Measurements from ENCODE around the gene DGKB. TPM values are rescaled to one million over a fixed set of nuclear protein-coding genes. Genes with fewer than 3 reads are reported as not detected.

Gene DGKB
- total RNA-seq (0.19 TPM), polyA plus RNA-seq (0.09 TPM)
- long read RNA-seq, donor 1, result 0 reads
- long read RNA-seq, donor 2, result 0 reads
- long read RNA-seq, donor 3, result 0 reads
- long read RNA-seq, donor 4, result 0 reads
- long read RNA-seq, donor 5, result 0 reads
- long read RNA-seq, donor 6, result 0 reads
- long read RNA-seq, donor 7, result 0 reads
- long read RNA-seq, donor 8, result 0 reads
- long read RNA-seq, donor 9, result 0 reads
- long read RNA-seq, donor 10, result 0 reads

DNA sequence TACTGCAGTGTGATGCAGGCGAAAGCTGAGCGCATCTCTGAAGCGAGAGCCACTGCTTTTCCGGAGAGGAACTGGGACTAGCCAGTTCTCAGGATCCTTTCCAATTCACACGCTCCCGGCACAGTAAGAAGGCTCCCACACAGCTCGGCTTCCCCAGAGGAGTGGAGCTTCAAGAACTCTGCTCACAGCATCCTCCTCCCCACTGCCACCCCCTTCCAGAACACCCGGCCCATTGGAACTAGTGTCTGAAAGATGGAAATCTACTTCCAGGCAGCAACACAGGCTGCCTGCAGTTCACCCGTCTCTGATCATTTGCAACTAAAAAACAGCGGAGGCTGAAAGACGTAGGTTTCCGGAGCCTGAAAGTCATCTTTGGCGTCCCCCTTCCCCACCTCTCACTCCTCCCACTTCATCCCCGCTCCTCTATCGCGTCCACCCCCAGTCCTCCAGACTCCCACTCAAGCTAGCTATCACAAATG, at the start of gene DGKB:
Gene DGKB (minus strand): TSS at position 163 of the 479 bp plus-strand sequence.
- H3K27me3 ChIP-seq (ENCODE audit: control insufficient read depth in 2 of 2, insufficient read depth in 1 of 2, low read length in 1 of 2), result peaks cover 0 to 6% of the 10 kb centered on the region in 2 donors
- peaks cover 0 to 1% of the 10 kb centered on the region in 2 donors for H3K9me3 ChIP-seq (ENCODE audit: control insufficient read depth in 2 of 2, insufficient read depth in 1 of 2, low read length in 1 of 2)
- no peak within 1 kb of the TSS for H3K27ac ChIP-seq (ENCODE audit: low read depth in 1 of 2, low read length in 1 of 2)
- WGBS, result 6% methylated on average over 16 of the region's 16 CpGs
- no peaks in the 10 kb centered on the region for H3K36me3 ChIP-seq (ENCODE audit: control insufficient read depth in 2 of 2, insufficient read depth in 2 of 2, low read length in 1 of 2)
- no peaks in the 10 kb centered on the region for H3K4me1 ChIP-seq (ENCODE audit: control insufficient read depth in 2 of 2, insufficient read depth in 2 of 2, low read length in 2 of 2)
- H3K4me3 ChIP-seq (ENCODE audit: low read length in 2 of 2), result no peak within 1 kb of the TSS
- DNase-seq (ENCODE audit: low read depth in 6 of 9, low spot score in 9 of 9), result no peak

- H3K4me3 ChIP-seq (ENCODE audit: low read length in 2 of 2), result no peak overlapping the region
- no peaks in the 10 kb centered on the region for H3K27me3 ChIP-seq (ENCODE audit: control insufficient read depth in 2 of 2, insufficient read depth in 1 of 2, low read length in 1 of 2)
- H3K4me1 ChIP-seq (ENCODE audit: control insufficient read depth in 2 of 2, insufficient read depth in 2 of 2, low read length in 2 of 2), result no peaks in the 10 kb centered on the region
- no peaks in the 10 kb centered on the region for H3K9me3 ChIP-seq (ENCODE audit: control insufficient read depth in 2 of 2, insufficient read depth in 1 of 2, low read length in 1 of 2)
- no peaks in the 10 kb centered on the region for H3K36me3 ChIP-seq (ENCODE audit: control insufficient read depth in 2 of 2, insufficient read depth in 2 of 2, low read length in 1 of 2)
- H3K27ac ChIP-seq (ENCODE audit: low read depth in 1 of 2, low read length in 1 of 2), result no peak overlapping the region
- no peak for DNase-seq (ENCODE audit: low read depth in 6 of 9, low spot score in 9 of 9)
- 93% methylated on average over 4 of the region's 4 CpGs for WGBS
Observed at GRCh38 chr7:14950013-14950412, 47.5 kb upstream of the DGKB start.

- Histone ChIP-seq H3K4me3 (ENCODE audit: low read length in 2 of 2) (no peak overlapping the region), H3K4me1 (ENCODE audit: control insufficient read depth in 2 of 2, insufficient read depth in 2 of 2, low read length in 2 of 2) (no peaks in the 10 kb centered on the region), H3K9me3 (ENCODE audit: control insufficient read depth in 2 of 2, insufficient read depth in 1 of 2, low read length in 1 of 2) (no peaks in the 10 kb centered on the region), H3K27ac (ENCODE audit: low read depth in 1 of 2, low read length in 1 of 2) (no peak overlapping the region), H3K27me3 (ENCODE audit: control insufficient read depth in 2 of 2, insufficient read depth in 1 of 2, low read length in 1 of 2) (no peaks in the 10 kb centered on the region), H3K36me3 (ENCODE audit: control insufficient read depth in 2 of 2, insufficient read depth in 2 of 2, low read length in 1 of 2) (no peaks in the 10 kb centered on the region)
- WGBS, result 83% methylated on average over 1 of the region's 1 CpG
- DNase-seq (ENCODE audit: low read depth in 6 of 9, low spot score in 9 of 9), result no peak
Observed at GRCh38 chr7:14938181-14938580, 35.6 kb upstream of the DGKB start.

GRCh38 chr7:14937581-14937980, 35.0 kb upstream of the DGKB start:
- H3K4me3 ChIP-seq (ENCODE audit: low read length in 2 of 2), result no peak overlapping the region
- no peaks in the 10 kb centered on the region for H3K4me1 ChIP-seq (ENCODE audit: control insufficient read depth in 2 of 2, insufficient read depth in 2 of 2, low read length in 2 of 2)
- no peaks in the 10 kb centered on the region for H3K36me3 ChIP-seq (ENCODE audit: control insufficient read depth in 2 of 2, insufficient read depth in 2 of 2, low read length in 1 of 2)
- 84% methylated on average over 1 of the region's 1 CpG for WGBS
- no peak for DNase-seq (ENCODE audit: low read depth in 6 of 9, low spot score in 9 of 9)
- no peak overlapping the region for H3K27ac ChIP-seq (ENCODE audit: low read depth in 1 of 2, low read length in 1 of 2)
- H3K9me3 ChIP-seq (ENCODE audit: control insufficient read depth in 2 of 2, insufficient read depth in 1 of 2, low read length in 1 of 2), result no peaks in the 10 kb centered on the region
- H3K27me3 ChIP-seq (ENCODE audit: control insufficient read depth in 2 of 2, insufficient read depth in 1 of 2, low read length in 1 of 2), result no peaks in the 10 kb centered on the region

GRCh38 chr7:14936554-14936953, 34.0 kb upstream of the DGKB start:
- no peaks in the 10 kb centered on the region for H3K36me3 ChIP-seq (ENCODE audit: control insufficient read depth in 2 of 2, insufficient read depth in 2 of 2, low read length in 1 of 2)
- no peak for DNase-seq (ENCODE audit: low read depth in 6 of 9, low spot score in 9 of 9)
- no peak overlapping the region for H3K27ac ChIP-seq (ENCODE audit: low read depth in 1 of 2, low read length in 1 of 2)
- WGBS, result 66% methylated on average over 5 of the region's 5 CpGs
- H3K9me3 ChIP-seq (ENCODE audit: control insufficient read depth in 2 of 2, insufficient read depth in 1 of 2, low read length in 1 of 2), result peaks cover 0 to 3% of the 10 kb centered on the region in 2 donors
- no peak overlapping the region for H3K4me3 ChIP-seq (ENCODE audit: low read length in 2 of 2)
- no peaks in the 10 kb centered on the region for H3K27me3 ChIP-seq (ENCODE audit: control insufficient read depth in 2 of 2, insufficient read depth in 1 of 2, low read length in 1 of 2)
- no peaks in the 10 kb centered on the region for H3K4me1 ChIP-seq (ENCODE audit: control insufficient read depth in 2 of 2, insufficient read depth in 2 of 2, low read length in 2 of 2)

DNA sequence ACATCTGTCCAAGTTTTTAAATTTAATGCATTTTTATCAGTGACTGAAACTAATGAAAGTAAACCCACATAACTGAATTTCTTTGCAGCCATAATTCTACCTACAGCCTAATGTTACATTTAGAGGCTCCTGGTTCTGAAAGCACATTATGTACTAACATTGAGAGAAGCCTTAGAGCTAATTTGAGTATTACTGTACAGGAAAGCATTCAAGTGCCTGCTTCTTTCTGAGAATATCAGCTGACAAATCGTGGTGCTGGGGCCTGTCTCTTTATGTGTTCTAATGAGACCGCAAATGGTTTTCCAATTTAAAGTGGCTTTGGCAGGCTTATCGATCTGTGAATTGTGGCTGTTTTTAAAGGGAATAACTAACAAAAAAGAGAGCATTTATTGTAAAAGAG, 32.3 kb upstream of the DGKB start:
- H3K27me3 ChIP-seq (ENCODE audit: control insufficient read depth in 2 of 2, insufficient read depth in 1 of 2, low read length in 1 of 2), result no peaks in the 10 kb centered on the region
- H3K9me3 ChIP-seq (ENCODE audit: control insufficient read depth in 2 of 2, insufficient read depth in 1 of 2, low read length in 1 of 2), result peaks cover 0 to 3% of the 10 kb centered on the region in 2 donors
- no peak for DNase-seq (ENCODE audit: low read depth in 6 of 9, low spot score in 9 of 9)
- WGBS, result 86% methylated on average over 3 of the region's 3 CpGs
- no peak overlapping the region for H3K4me3 ChIP-seq (ENCODE audit: low read length in 2 of 2)
- no peaks in the 10 kb centered on the region for H3K36me3 ChIP-seq (ENCODE audit: control insufficient read depth in 2 of 2, insufficient read depth in 2 of 2, low read length in 1 of 2)
- no peaks in the 10 kb centered on the region for H3K4me1 ChIP-seq (ENCODE audit: control insufficient read depth in 2 of 2, insufficient read depth in 2 of 2, low read length in 2 of 2)
- H3K27ac ChIP-seq (ENCODE audit: low read depth in 1 of 2, low read length in 1 of 2), result no peak overlapping the region

GRCh38 chr7:14931511-14932215, 29.1 kb upstream of the DGKB start:
- Histone ChIP-seq H3K4me3 (ENCODE audit: low read length in 2 of 2) (no peak overlapping the region), H3K4me1 (ENCODE audit: control insufficient read depth in 2 of 2, insufficient read depth in 2 of 2, low read length in 2 of 2) (no peaks in the 10 kb centered on the region), H3K27ac (ENCODE audit: low read depth in 1 of 2, low read length in 1 of 2) (no peak overlapping the region), H3K36me3 (ENCODE audit: control insufficient read depth in 2 of 2, insufficient read depth in 2 of 2, low read length in 1 of 2) (no peaks in the 10 kb centered on the region), H3K9me3 (ENCODE audit: control insufficient read depth in 2 of 2, insufficient read depth in 1 of 2, low read length in 1 of 2) (peaks cover 0 to 3% of the 10 kb centered on the region in 2 donors), H3K27me3 (ENCODE audit: control insufficient read depth in 2 of 2, insufficient read depth in 1 of 2, low read length in 1 of 2) (no peaks in the 10 kb centered on the region)
- 93% methylated on average over 4 of the region's 4 CpGs for WGBS
- no peak for DNase-seq (ENCODE audit: low read depth in 6 of 9, low spot score in 9 of 9)

DNA sequence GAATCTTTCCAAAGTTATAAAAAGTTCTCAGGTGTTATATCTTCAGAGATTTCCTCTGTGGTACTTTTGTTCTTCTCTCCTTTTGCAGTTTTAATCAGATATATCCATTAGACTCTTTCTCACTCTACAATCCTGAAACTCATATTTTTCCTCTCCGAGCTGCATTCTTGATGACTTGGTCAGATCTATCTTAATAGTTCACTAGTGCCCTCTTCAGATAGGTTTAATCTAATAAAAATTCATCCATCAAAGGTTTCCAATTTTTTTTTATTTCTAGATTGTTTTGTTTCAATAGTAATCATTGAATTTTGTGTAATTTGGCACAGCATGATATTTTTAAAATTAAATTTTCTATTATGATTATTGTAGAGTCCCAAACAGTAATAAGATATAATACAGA, 21.8 kb upstream of the DGKB start:
- Histone ChIP-seq H3K9me3 (ENCODE audit: control insufficient read depth in 2 of 2, insufficient read depth in 1 of 2, low read length in 1 of 2) (no peaks in the 10 kb centered on the region), H3K4me1 (ENCODE audit: control insufficient read depth in 2 of 2, insufficient read depth in 2 of 2, low read length in 2 of 2) (no peaks in the 10 kb centered on the region), H3K27me3 (ENCODE audit: control insufficient read depth in 2 of 2, insufficient read depth in 1 of 2, low read length in 1 of 2) (no peaks in the 10 kb centered on the region), H3K36me3 (ENCODE audit: control insufficient read depth in 2 of 2, insufficient read depth in 2 of 2, low read length in 1 of 2) (no peaks in the 10 kb centered on the region), H3K4me3 (ENCODE audit: low read length in 2 of 2) (no peak overlapping the region), H3K27ac (ENCODE audit: low read depth in 1 of 2, low read length in 1 of 2) (no peak overlapping the region)
- no peak for DNase-seq (ENCODE audit: low read depth in 6 of 9, low spot score in 9 of 9)
- WGBS, result 80% methylated on average over 1 of the region's 1 CpG

GRCh38 chr7:14911077-14911476, 8.5 kb upstream of the DGKB start:
- DNase-seq (ENCODE audit: low read depth in 6 of 9, low spot score in 9 of 9), result no peak
- no peaks in the 10 kb centered on the region for H3K27me3 ChIP-seq (ENCODE audit: control insufficient read depth in 2 of 2, insufficient read depth in 1 of 2, low read length in 1 of 2)
- H3K4me3 ChIP-seq (ENCODE audit: low read length in 2 of 2), result no peak overlapping the region
- H3K27ac ChIP-seq (ENCODE audit: low read depth in 1 of 2, low read length in 1 of 2), result no peak overlapping the region
- no peaks in the 10 kb centered on the region for H3K4me1 ChIP-seq (ENCODE audit: control insufficient read depth in 2 of 2, insufficient read depth in 2 of 2, low read length in 2 of 2)
- no peaks in the 10 kb centered on the region for H3K36me3 ChIP-seq (ENCODE audit: control insufficient read depth in 2 of 2, insufficient read depth in 2 of 2, low read length in 1 of 2)
- H3K9me3 ChIP-seq (ENCODE audit: control insufficient read depth in 2 of 2, insufficient read depth in 1 of 2, low read length in 1 of 2), result peaks cover 0 to 1% of the 10 kb centered on the region in 2 donors
